ENCODE data around the gene KRT79.

- no peak for TF ChIP-seq CTCF (IDR thresholded peaks at IDR 0.05)
- TF ChIP-seq POLR2AphosphoS5 (IDR thresholded peaks at IDR 0.05), result no peak
- TF ChIP-seq POLR2A (IDR thresholded peaks at IDR 0.05), result no peak
- TF ChIP-seq EP300 (IDR thresholded peaks at IDR 0.05), result no peak
These were observed 26.2 kb upstream of the KRT79 start for GRCh38 chr12:52860102-52860823.

All from stomach (tissue), 4 donors.